ENCODE measurements around the gene PTGR3. TPM values are rescaled to one million over a fixed set of nuclear protein-coding genes. Genes with fewer than 3 reads are reported as not detected.
A peak's percentile ranks its signal among the peaks of the same experiment; 100 is the strongest.

The PTGR3 gene
- total and polyA plus RNA-seq, 8 donors = 7.2 to 23.0 (median 18.1) TPM

DNA sequence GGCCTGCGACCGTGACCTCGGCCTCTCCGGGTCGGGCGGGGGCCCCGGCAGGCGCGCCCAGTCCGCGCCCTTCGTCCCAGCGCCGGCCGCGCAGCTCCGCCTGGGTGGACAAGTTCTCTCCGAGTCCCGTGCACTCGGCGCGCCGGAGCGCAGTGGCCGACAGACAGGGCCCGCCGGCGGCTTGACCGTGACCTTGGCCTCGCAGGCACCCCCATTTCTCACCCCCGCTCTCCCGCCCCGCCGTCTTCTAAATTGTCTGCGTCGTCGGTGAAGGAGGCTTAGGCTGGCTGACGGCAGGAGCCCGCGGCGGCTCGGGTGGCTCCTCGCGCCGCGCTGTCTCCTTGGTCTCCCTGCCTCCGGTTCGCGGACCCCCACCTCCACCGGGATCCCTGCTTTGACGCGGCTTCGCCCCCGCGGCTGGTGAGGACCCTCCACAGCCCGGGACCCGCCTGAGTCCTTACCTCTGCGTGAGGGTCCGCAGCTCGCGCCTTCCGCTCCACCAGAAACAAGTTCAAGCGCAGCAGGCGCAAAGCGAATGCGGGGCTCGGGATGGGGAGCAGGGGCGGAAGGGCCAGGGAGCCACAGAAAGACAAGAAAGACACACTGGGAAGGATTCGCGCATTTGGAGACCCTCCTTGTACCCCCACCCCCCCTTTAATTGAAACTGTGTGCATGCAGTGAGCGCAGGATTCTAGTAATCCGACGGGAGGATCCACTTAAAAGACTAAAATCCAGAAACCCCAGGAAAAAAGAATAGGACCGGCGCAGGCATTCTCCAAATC is 4.0 kb downstream of the PTGR3 start:
- FAIRE-seq = no peak
- Histone ChIP-seq H3K36me3 (no peaks in the 10 kb centered on the region), H3K9me3 (no peaks in the 10 kb centered on the region), H3K4me3 (peak overlapping the region in 3 of 4 donors; percentile 0 to 40 (median 25)), H3K4me1 (peaks cover 24 to 49% (median 34%) of the 10 kb centered on the region in 3 donors), H3K27ac (peak overlapping the region in 1 of 4 donors; percentile 17), H3K27me3 (no peaks in the 10 kb centered on the region)
- intact Hi-C loops (cut with DNase I) = no loop called here
- TF ChIP-seq, protein P1, sequence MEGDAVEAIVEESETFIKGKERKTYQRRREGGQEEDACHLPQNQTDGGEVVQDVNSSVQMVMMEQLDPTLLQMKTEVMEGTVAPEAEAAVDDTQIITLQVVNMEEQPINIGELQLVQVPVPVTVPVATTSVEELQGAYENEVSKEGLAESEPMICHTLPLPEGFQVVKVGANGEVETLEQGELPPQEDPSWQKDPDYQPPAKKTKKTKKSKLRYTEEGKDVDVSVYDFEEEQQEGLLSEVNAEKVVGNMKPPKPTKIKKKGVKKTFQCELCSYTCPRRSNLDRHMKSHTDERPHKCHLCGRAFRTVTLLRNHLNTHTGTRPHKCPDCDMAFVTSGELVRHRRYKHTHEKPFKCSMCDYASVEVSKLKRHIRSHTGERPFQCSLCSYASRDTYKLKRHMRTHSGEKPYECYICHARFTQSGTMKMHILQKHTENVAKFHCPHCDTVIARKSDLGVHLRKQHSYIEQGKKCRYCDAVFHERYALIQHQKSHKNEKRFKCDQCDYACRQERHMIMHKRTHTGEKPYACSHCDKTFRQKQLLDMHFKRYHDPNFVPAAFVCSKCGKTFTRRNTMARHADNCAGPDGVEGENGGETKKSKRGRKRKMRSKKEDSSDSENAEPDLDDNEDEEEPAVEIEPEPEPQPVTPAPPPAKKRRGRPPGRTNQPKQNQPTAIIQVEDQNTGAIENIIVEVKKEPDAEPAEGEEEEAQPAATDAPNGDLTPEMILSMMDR (IDR thresholded peaks at IDR 0.05) = no peak
- no peak for ATAC-seq
- 36 to 55% methylated on average over 63 to 75 of the region's 75 CpGs for WGBS, 2 donors
- DNase-seq = peak in 2 of 6 donors; percentile 66 to 75

DNA sequence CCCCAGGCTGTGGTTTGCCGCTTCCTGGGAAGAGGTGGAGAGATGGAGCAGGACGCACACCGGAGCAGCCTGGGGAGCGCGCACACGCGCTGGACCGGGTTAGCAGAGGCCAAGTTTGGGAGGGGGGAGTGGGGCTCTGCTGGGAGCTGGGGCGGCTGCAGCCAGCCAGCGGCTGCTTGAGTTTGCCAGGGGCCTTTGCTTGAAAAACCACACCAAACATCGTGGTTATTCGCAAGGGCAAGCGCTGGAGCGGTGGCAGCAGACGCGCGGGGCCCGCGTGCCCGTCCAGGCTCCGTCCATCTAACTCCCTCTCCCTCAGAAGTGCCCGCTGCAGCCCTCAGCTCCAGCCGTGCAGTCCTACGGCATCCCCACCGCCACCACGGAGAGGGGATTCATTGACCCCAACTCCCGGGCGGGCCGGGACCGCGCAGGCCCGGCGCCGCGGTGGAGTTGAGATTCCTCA is 4.6 kb downstream of the PTGR3 start:
- TF ChIP-seq, protein P1 (IDR thresholded peaks at IDR 0.05) = no peak
- DNase-seq (peak in 1 of 6 donors; percentile 77), FAIRE-seq (no peak), ATAC-seq (no peak)
- H3K27ac ChIP-seq = no peak overlapping the region
- peak overlapping the region in 2 of 4 donors; percentile 25 to 40 for H3K4me3 ChIP-seq
- no peaks in the 10 kb centered on the region for H3K27me3 ChIP-seq
- H3K4me1 ChIP-seq = peaks cover 24 to 48% (median 34%) of the 10 kb centered on the region in 3 donors
- 33 to 53% methylated on average over 35 of the region's 35 CpGs for WGBS, 2 donors
- H3K9me3 ChIP-seq = no peaks in the 10 kb centered on the region
- intact Hi-C loops (cut with DNase I) = no loop called here
- H3K36me3 ChIP-seq = no peaks in the 10 kb centered on the region

DNA sequence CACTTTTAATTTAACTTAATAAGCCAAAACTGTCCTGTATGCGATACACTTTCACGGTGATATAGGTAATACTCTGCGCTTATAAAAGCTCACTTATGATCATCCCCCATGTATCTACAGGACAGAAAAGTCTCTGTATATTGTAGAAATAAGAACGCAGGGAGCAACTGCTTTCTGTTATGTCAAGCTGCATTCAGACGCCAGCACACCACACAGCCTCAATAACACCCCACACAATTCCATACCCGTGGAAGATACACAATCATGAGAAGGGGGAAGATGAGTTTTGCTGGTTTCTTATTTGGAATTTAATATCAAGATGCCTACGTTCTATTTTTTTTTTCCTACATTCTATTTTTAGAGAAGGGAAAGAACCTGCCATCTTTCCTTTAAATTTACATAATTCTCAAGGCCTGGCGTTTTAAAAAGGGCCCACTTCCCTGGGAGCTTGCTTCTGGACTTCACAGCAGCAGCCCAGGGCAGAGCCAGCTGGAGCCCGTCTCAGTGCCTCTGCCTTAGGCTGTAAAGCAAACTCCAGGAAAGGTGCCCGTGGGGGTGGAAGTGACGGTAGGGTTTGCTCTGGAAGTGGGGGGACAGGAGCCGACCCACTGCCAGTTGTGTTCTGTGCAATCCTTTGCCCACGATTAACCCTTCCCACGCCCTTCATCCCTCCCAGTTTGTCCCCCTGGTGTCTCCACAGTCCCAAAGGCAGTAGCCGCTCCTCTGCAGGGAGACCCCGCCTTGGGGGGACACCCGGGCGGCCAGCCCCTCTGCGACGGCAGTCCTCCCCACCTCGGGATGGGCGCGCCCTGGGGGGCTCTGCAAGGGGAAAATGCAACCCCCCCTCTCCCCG is 5.3 kb downstream of the PTGR3 start:
- Histone ChIP-seq H3K4me3 (peak overlapping the region in 2 of 4 donors; percentile 25 to 40), H3K27ac (no peak overlapping the region), H3K36me3 (no peaks in the 10 kb centered on the region), H3K4me1 (peaks cover 24 to 48% (median 34%) of the 10 kb centered on the region in 3 donors), H3K27me3 (no peaks in the 10 kb centered on the region), H3K9me3 (no peaks in the 10 kb centered on the region)
- TF ChIP-seq, protein P1 (IDR thresholded peaks at IDR 0.05) = no peak
- ATAC-seq (no peak), FAIRE-seq (no peak), DNase-seq (peak in 1 of 6 donors; percentile 15)
- WGBS, 2 donors = 44 to 58% methylated on average over 24 of the region's 24 CpGs
- intact Hi-C loops (cut with DNase I) = no loop called here

DNA sequence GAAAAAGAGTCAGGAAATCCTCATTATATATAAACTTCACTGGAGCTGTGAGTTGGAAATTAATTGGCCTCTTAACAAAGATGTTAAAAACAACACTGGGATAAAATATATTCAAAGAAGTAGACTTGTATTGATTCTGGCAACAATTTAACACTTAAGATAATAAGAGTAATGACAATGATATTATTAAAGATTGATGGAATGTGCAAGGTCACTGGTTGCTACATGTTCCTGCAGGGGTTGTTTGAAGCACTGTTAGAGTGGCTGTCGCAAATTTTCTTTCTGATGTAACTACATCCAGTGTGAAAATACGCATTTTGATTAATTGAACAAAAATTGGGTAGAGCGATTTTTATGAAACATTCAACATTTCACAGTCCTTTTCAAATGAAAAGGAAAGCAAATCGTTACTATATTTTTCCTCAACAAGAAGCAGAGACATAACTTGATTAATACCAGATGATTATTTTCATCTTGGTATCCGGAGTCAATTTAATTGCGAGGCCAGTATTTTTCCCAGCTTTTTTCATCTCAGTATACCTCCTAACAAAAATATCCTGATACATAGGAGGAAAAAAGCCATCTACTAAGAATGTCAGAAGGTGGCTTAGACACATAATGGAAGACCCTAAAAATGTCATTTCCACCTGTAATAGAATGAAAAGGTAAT is 6.1 kb downstream of the PTGR3 start:
- FAIRE-seq (peak; percentile 71), DNase-seq (no peak), ATAC-seq (no peak)
- intact Hi-C loops (cut with DNase I) = no loop called here
- TF ChIP-seq, protein P1 (IDR thresholded peaks at IDR 0.05) = no peak
- Histone ChIP-seq H3K27me3 (no peaks in the 10 kb centered on the region), H3K36me3 (no peaks in the 10 kb centered on the region), H3K9me3 (no peaks in the 10 kb centered on the region), H3K4me1 (peaks cover 24 to 48% (median 34%) of the 10 kb centered on the region in 3 donors), H3K4me3 (no peak overlapping the region), H3K27ac (peak overlapping the region in 1 of 4 donors; percentile 67)
- WGBS, 2 donors = 55 to 56% methylated on average over 6 of the region's 6 CpGs

Measured in pancreas (tissue), 10 donors.